GM23248 (cell line): ENCODE results near the gene ERH.

Experiments used
- EZH2 ChIP-seq: fragments of 200-600 bp; sonication (generic); IDR thresholded peaks from 2 replicates; pipeline ENCODE4 v1.6.1; 2018; ENCODE audit warnings: antibody characterized with exemption, mild to moderate bottlenecking; ENCODE audit not compliant: insufficient read depth, poor library complexity, severe bottlenecking
- EZH2phosphoT487 ChIP-seq: fragments of 200-600 bp; sonication (generic); IDR thresholded peaks from 2 replicates; pipeline ENCODE4 v1.6.1; 2018; ENCODE audit warnings: antibody characterized with exemption, moderate library complexity, mild to moderate bottlenecking, low read depth; ENCODE audit not compliant: insufficient read depth

- no peak for TF ChIP-seq EZH2phosphoT487
- no peak for TF ChIP-seq EZH2
Observed at GRCh38 chr14:69404883-69405282, 6.8 kb upstream of the ERH start.
